Spinal cord (tissue), 10 donors: ENCODE results near the gene UTS2R. TPM values are rescaled to one million over a fixed set of nuclear protein-coding genes. Genes with fewer than 3 reads are reported as not detected.
"Not testable (repeated sequence)": the region's sequence is repeated elsewhere in the genome, so short reads cannot be mapped to it uniquely, and the experiment has no call there.

Experiments
- DNase-seq, 6 donors: peaks; one replicate each; pipeline versions ENCODE4 v3.0.0 to v3.0.0-alpha.2; 2013 to 2015; ENCODE audit warnings: low spot score in 6 of 6, low read depth in 4 of 6
- H3K27ac ChIP-seq: one replicate; pipeline ENCODE4 v1.5.1; 2013; ENCODE audit warnings: low read depth, low read length, control low read depth
- H3K27me3 ChIP-seq: one replicate; pipeline ENCODE4 v1.6.1; 2013; ENCODE audit warnings: low read length; ENCODE audit not compliant: control insufficient read depth, insufficient read depth
- H3K36me3 ChIP-seq: one replicate; pipeline ENCODE4 v1.6.1; 2013; ENCODE audit warnings: low read length; ENCODE audit not compliant: control insufficient read depth, insufficient read depth
- H3K4me1 ChIP-seq: one replicate; pipeline ENCODE4 v1.6.1; 2013; ENCODE audit warnings: low read length; ENCODE audit not compliant: control insufficient read depth, insufficient read depth
- H3K4me3 ChIP-seq: one replicate; pipeline ENCODE4 v1.5.1; 2013; ENCODE audit warnings: low read depth, low read length, control low read depth
- H3K9me3 ChIP-seq: one replicate; pipeline ENCODE4 v1.6.1; 2013; ENCODE audit warnings: low read length; ENCODE audit not compliant: control insufficient read depth, insufficient read depth
- WGBS: methylation state at CpG from one replicate; pipeline ENCODE4 v1.1.5; 2013; ENCODE audit warnings: missing lambda C conversion rate; ENCODE audit not compliant: insufficient coverage; 5-methylcytosine and 5-hydroxymethylcytosine counted together
- polyA plus RNA-seq, 2 donors: library from polyadenylated mRNA; unstranded; fragments of 120-200 nt; gene quantifications; one replicate each; pipeline ENCODE4 v1.2.1, GENCODE V29; 2013; ENCODE audit not compliant: insufficient read length in 2 of 2
- total RNA-seq, 2 donors: library from RNA; depleted of rRNA in 1 of 2; stranded (reverse); fragments of 120-200 nt in 1 of 2; fragments of >200 nt in 1 of 2; gene quantifications; one replicate each; pipeline versions ENCODE4 v1.2.3 to v1.2.4, GENCODE V29; 2013 to 2014
- donor health status: healthy.

UTS2R gene
- total and polyA plus RNA-seq, 4 donors: 0.11 to 0.32 (median 0.19) TPM; not detected in 1

GRCh38 chr17:82354804-82355308, 16.7 kb upstream of the UTS2R start:
- Histone ChIP-seq H3K4me3 (no peak overlapping the region), H3K27ac (no peak overlapping the region), H3K4me1 (peaks cover 30% of the 10 kb centered on the region), H3K36me3 (no peaks in the 10 kb centered on the region), H3K9me3 (no peaks in the 10 kb centered on the region), H3K27me3 (peaks cover 6% of the 10 kb centered on the region)
- WGBS: 84% methylated on average over 3 of the region's 7 CpGs
- no peak for DNase-seq

GRCh38 chr17:82355770-82356427, 15.7 kb upstream of the UTS2R start:
- DNase-seq: no peak
- WGBS: 91% methylated on average over 11 of the region's 11 CpGs
- Histone ChIP-seq H3K27me3 (peaks cover 6% of the 10 kb centered on the region), H3K27ac (no peak overlapping the region), H3K4me1 (peaks cover 30% of the 10 kb centered on the region), H3K4me3 (no peak overlapping the region), H3K9me3 (no peaks in the 10 kb centered on the region), H3K36me3 (no peaks in the 10 kb centered on the region)

GRCh38 chr17:82356845-82357355, 14.7 kb upstream of the UTS2R start:
- H3K36me3 ChIP-seq: no peaks in the 10 kb centered on the region
- WGBS: 48% methylated on average over 20 of the region's 20 CpGs
- H3K9me3 ChIP-seq: no peaks in the 10 kb centered on the region
- DNase-seq: no peak
- no peak overlapping the region for H3K4me3 ChIP-seq
- H3K27ac ChIP-seq: no peak overlapping the region
- peaks cover 23% of the 10 kb centered on the region for H3K4me1 ChIP-seq
- H3K27me3 ChIP-seq: peaks cover 6% of the 10 kb centered on the region

- Histone ChIP-seq H3K27ac (no peak overlapping the region), H3K4me1 (peaks cover 18% of the 10 kb centered on the region), H3K9me3 (no peaks in the 10 kb centered on the region), H3K27me3 (peaks cover 6% of the 10 kb centered on the region), H3K4me3 (no peak overlapping the region), H3K36me3 (no peaks in the 10 kb centered on the region)
- WGBS: 58% methylated on average over 2 of the region's 2 CpGs
- no peak for DNase-seq
These were observed 14.2 kb upstream of the UTS2R start for GRCh38 chr17:82357394-82357793.

GRCh38 chr17:82358465-82359350, 12.9 kb upstream of the UTS2R start, which contains the start of gene TEX19:
TSS of gene TEX19 (plus strand) at chr17:82359247. CDS start at chr17:82362151, 2,904 bp downstream.
- no peaks in the 10 kb centered on the region for H3K36me3 ChIP-seq
- peaks cover 6% of the 10 kb centered on the region for H3K27me3 ChIP-seq
- no peak within 1 kb of the TSS for H3K4me3 ChIP-seq
- peaks cover 17% of the 10 kb centered on the region for H3K4me1 ChIP-seq
- H3K27ac ChIP-seq: no peak within 1 kb of the TSS
- peak in 1 of 6 donors; percentile 70 for DNase-seq
- H3K9me3 ChIP-seq: no peaks in the 10 kb centered on the region
- 53% methylated on average over 18 of the region's 21 CpGs for WGBS

- not testable (repeated sequence) for H3K9me3 ChIP-seq, H3K27me3 ChIP-seq, H3K27ac ChIP-seq, H3K4me3 ChIP-seq, DNase-seq, H3K36me3 ChIP-seq
- WGBS: 60% methylated on average over 1 of the region's 1 CpG
- H3K4me1 ChIP-seq: peaks cover 17% of the 10 kb centered on the region
These were observed 12.0 kb upstream of the UTS2R start for GRCh38 chr17:82359451-82360074.

- H3K27me3 ChIP-seq: peaks cover 3% of the 10 kb centered on the region
- no peak for DNase-seq
- H3K4me1 ChIP-seq: peaks cover 15% of the 10 kb centered on the region
- no peak overlapping the region for H3K4me3 ChIP-seq
- H3K27ac ChIP-seq: no peak overlapping the region
- WGBS: 97% methylated on average over 6 of the region's 6 CpGs
- no peaks in the 10 kb centered on the region for H3K9me3 ChIP-seq
- no peaks in the 10 kb centered on the region for H3K36me3 ChIP-seq
These were observed 9.5 kb upstream of the UTS2R start for GRCh38 chr17:82361885-82362633.

GRCh38 chr17:82365606-82366295, 5.8 kb upstream of the UTS2R start:
- 71% methylated on average over 3 of the region's 6 CpGs for WGBS
- DNase-seq: no peak
- H3K27me3 ChIP-seq: peaks cover 13% of the 10 kb centered on the region

More at GRCh38 chr17:82365606-82366295, 5.8 kb upstream of the UTS2R start:
- H3K4me1 ChIP-seq: peaks cover 9% of the 10 kb centered on the region
- H3K36me3 ChIP-seq: no peaks in the 10 kb centered on the region
- no peaks in the 10 kb centered on the region for H3K9me3 ChIP-seq
- H3K4me3 ChIP-seq: no peak overlapping the region
- H3K27ac ChIP-seq: no peak overlapping the region
